Endothelial cell (in vitro differentiated cells): ENCODE data around the gene SEC24D. TPM values are rescaled to one million over a fixed set of nuclear protein-coding genes. Genes with fewer than 3 reads are reported as not detected.
A peak's percentile ranks its signal among the peaks of the same experiment; 100 is the strongest.

Source experiments
- DNase-seq: peaks from one replicate; pipeline ENCODE4 v3.0.0; 2021; ENCODE audit warnings: low spot score
- H3K27ac Mint-ChIP-seq: one replicate; pipeline ENCODE4 v1.8.0; 2021; ENCODE audit warnings: mixed read lengths, inconsistent platforms; ENCODE audit not compliant: unreplicated experiment
- H3K27me3 Mint-ChIP-seq: one replicate; pipeline ENCODE4 v1.8.0; 2021; ENCODE audit warnings: mild to moderate bottlenecking, moderate library complexity, mixed read lengths, inconsistent platforms; ENCODE audit not compliant: unreplicated experiment
- H3K36me3 Mint-ChIP-seq: one replicate; pipeline ENCODE4 v1.8.0; 2021; ENCODE audit warnings: mild to moderate bottlenecking, low read depth, mixed read lengths, inconsistent platforms; ENCODE audit not compliant: unreplicated experiment
- H3K4me1 Mint-ChIP-seq: one replicate; pipeline ENCODE4 v1.8.0; 2021; ENCODE audit warnings: mild to moderate bottlenecking, mixed read lengths, inconsistent platforms; ENCODE audit not compliant: unreplicated experiment
- H3K4me3 Mint-ChIP-seq: one replicate; pipeline ENCODE4 v1.8.0; 2021; ENCODE audit warnings: mild to moderate bottlenecking, mixed read lengths, inconsistent platforms; ENCODE audit not compliant: unreplicated experiment
- H3K9me3 Mint-ChIP-seq: one replicate; pipeline ENCODE4 v1.8.0; 2021; ENCODE audit warnings: mixed read lengths, inconsistent platforms; ENCODE audit not compliant: unreplicated experiment
- total RNA-seq: library from RNA; stranded (reverse); fragmentation: NEBNext Ultra II Directional; extraction: Animal tissue kit (Norgen Biotek cat#: 25700); gene quantifications from one replicate; pipeline ENCODE4 v1.2.1, GENCODE V29; 2021; ENCODE audit not compliant: unreplicated experiment
- TF ChIP-seq, protein P1 (sequence below): fragments of 200-600 bp; sonication (generic); IDR thresholded peaks from one replicate; pipeline ENCODE4 v1.5.0; 2021; ENCODE audit warnings: antibody characterized with exemption; ENCODE audit not compliant: unreplicated experiment

Gene SEC24D
- total RNA-seq, 1 donor from 2014 or later = 70.4 TPM

- TF ChIP-seq, protein P1, sequence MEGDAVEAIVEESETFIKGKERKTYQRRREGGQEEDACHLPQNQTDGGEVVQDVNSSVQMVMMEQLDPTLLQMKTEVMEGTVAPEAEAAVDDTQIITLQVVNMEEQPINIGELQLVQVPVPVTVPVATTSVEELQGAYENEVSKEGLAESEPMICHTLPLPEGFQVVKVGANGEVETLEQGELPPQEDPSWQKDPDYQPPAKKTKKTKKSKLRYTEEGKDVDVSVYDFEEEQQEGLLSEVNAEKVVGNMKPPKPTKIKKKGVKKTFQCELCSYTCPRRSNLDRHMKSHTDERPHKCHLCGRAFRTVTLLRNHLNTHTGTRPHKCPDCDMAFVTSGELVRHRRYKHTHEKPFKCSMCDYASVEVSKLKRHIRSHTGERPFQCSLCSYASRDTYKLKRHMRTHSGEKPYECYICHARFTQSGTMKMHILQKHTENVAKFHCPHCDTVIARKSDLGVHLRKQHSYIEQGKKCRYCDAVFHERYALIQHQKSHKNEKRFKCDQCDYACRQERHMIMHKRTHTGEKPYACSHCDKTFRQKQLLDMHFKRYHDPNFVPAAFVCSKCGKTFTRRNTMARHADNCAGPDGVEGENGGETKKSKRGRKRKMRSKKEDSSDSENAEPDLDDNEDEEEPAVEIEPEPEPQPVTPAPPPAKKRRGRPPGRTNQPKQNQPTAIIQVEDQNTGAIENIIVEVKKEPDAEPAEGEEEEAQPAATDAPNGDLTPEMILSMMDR = no peak
- Mint-ChIP-seq H3K9me3 (no peaks in the 10 kb centered on the region), H3K27me3 (peaks cover 2% of the 10 kb centered on the region), H3K27ac (no peak overlapping the region), H3K36me3 (peaks cover 24% of the 10 kb centered on the region), H3K4me1 (peaks cover 21% of the 10 kb centered on the region), H3K4me3 (no peak overlapping the region)
- DNase-seq = no peak
Observed at GRCh38 chr4:118742050-118742449, 93.9 kb downstream of the SEC24D start.

DNA sequence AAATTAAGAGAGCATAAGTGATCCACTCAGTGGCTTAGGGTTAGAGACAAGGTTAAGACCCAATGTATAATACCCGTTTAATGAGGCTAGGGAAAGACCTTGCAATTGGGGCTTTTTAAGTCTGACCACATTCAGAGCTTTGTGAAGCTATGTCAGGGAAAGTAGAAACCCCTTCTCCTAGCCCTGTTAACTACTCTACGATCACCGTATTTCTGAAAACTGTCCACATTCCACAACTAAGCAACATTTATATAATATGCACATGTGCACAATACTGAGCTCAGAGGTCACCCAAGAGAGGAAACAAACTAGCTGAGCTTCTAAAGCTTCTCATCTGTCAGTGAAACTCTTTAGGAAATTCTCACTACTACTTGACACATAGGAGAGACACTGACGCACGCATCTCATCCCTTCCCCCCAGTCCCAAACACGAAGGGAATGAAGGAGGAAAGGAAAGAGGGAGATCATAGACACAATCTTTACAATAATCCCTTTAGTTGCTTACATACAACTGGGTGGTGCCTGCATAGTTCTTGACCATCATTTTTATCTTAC lies 94.5 kb downstream of the SEC24D start:
- DNase-seq = no peak
- Mint-ChIP-seq H3K4me3 (no peak overlapping the region), H3K27me3 (no peaks in the 10 kb centered on the region), H3K4me1 (peaks cover 15% of the 10 kb centered on the region), H3K9me3 (no peaks in the 10 kb centered on the region), H3K27ac (no peak overlapping the region), H3K36me3 (peaks cover 24% of the 10 kb centered on the region)
- TF ChIP-seq, protein P1 = no peak

- Mint-ChIP-seq H3K4me3 (no peak overlapping the region), H3K4me1 (peaks cover 11% of the 10 kb centered on the region), H3K27ac (no peak overlapping the region), H3K9me3 (no peaks in the 10 kb centered on the region), H3K27me3 (no peaks in the 10 kb centered on the region), H3K36me3 (peaks cover 24% of the 10 kb centered on the region)
- TF ChIP-seq, protein P1 = peak; percentile 77
- DNase-seq = no peak
Observed at GRCh38 chr4:118740869-118741268, 95.1 kb downstream of the SEC24D start.

- TF ChIP-seq, protein P1 = no peak
- no peak overlapping the region for H3K4me3 Mint-ChIP-seq
- peaks cover 4% of the 10 kb centered on the region for H3K4me1 Mint-ChIP-seq
- peaks cover 17% of the 10 kb centered on the region for H3K36me3 Mint-ChIP-seq
- peak overlapping the region; percentile 15 for H3K27ac Mint-ChIP-seq
- H3K9me3 Mint-ChIP-seq = no peaks in the 10 kb centered on the region
- no peak for DNase-seq
- H3K27me3 Mint-ChIP-seq = no peaks in the 10 kb centered on the region
Observed at GRCh38 chr4:118739022-118739713, 96.8 kb downstream of the SEC24D start.

GRCh38 chr4:118738090-118738489 lies 97.8 kb downstream of the SEC24D start:
- Mint-ChIP-seq H3K9me3 (no peaks in the 10 kb centered on the region), H3K27me3 (no peaks in the 10 kb centered on the region), H3K36me3 (peaks cover 11% of the 10 kb centered on the region), H3K4me3 (no peak overlapping the region), H3K4me1 (peaks cover 4% of the 10 kb centered on the region), H3K27ac (no peak overlapping the region)
- no peak for DNase-seq
- TF ChIP-seq, protein P1 = no peak
